Fibroblast of lung (primary cell): ENCODE measurements around the gene DNAJA4.

ENCODE experiments used
- CTCF ChIP-seq, 2 donors: IDR thresholded peaks in 1 of 2; conservative IDR thresholded peaks in 1 of 2; 1 replicate in 1 of 2; 2 replicates in 1 of 2; pipeline ENCODE4 v1.5.1; 2011 to 2012; ENCODE audit warnings: low read length in 2 of 2, control low read depth in 1 of 2, inconsistent platforms in 1 of 2, low read depth in 1 of 2, mild to moderate bottlenecking in 1 of 2
- EZH2 ChIP-seq: IDR thresholded peaks from 2 replicates; pipeline ENCODE4 v1.5.1; 2012; ENCODE audit warnings: low read length, control low read depth, mild to moderate bottlenecking; ENCODE audit errors: missing control alignments

GRCh38 chr15:78319588-78319987, 55.2 kb downstream of the DNAJA4 start:
- TF ChIP-seq EZH2 (no peak), CTCF (conservative IDR thresholded peaks at IDR 0.05 in 1 of 2, IDR thresholded peaks at IDR 0.05 in 1 of 2; ENCODE audit: low read depth in 1 of 2, low read length in 2 of 2) (no peak)
